HG02938 (cell line): ENCODE data around the gene GINS3.

Experiments used
- ATAC-seq: cut with Tn5 transposase; IDR thresholded peaks from one replicate; pipeline ENCODE4 v1.9.1; 2021; ENCODE audit warnings: mild to moderate bottlenecking, moderate library complexity; ENCODE audit not compliant: unreplicated experiment

The GINS3 gene

GRCh38 chr16:58392215-58393137, at the start of gene GINS3:
Gene GINS3, plus strand, starts transcription at chr16:58392471. Its CDS starts 131 bp downstream, at chr16:58392602.
- ATAC-seq: peak; percentile 95

DNA sequence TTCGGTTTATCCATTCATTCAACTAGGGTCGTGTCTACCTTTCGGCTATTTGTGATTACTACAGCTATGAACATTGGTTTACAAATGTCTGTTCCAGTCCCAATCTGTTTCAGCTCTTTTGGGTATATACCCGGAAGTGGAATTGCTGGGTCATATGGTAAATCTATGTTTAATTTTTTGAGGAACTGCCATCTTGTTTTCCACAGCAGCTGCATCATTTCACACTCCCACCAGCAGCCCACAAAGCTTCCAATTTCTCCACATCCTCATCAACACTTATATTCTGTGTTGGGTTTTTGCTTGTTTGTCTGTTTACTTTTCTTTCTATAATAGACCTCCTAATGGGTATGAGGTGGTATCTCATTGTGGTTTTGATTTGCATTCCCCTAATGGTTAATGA, 48.7 kb upstream of the GINS3 start:
- no peak for ATAC-seq

GRCh38 chr16:58345574-58346354, 46.5 kb upstream of the GINS3 start:
- ATAC-seq: no peak

DNA sequence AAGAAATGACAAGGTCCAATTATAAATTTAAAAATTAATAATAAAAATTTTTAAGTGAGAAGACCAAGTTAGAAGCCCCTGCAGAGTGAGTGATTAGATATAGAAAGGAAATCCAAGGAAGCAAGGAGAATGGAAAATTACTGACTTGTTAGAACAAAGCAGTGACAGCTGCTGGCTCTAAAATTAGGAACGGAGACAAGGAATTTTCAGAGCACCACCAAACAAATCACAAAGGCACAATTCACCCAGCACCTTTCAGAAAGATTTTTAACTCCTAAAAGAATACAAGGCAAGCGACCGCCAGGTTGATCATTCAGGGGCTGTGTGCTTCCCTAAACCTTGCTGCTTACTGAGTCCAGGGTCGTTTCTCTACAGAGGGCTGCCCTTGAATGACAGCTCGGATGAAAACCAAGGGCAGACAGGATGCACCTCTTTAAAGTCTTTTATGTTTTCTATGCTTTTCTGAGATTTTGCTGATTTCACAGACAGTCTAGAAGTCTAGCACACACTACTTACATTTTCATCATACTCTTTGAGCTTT, 45.4 kb upstream of the GINS3 start:
- ATAC-seq: no peak

DNA sequence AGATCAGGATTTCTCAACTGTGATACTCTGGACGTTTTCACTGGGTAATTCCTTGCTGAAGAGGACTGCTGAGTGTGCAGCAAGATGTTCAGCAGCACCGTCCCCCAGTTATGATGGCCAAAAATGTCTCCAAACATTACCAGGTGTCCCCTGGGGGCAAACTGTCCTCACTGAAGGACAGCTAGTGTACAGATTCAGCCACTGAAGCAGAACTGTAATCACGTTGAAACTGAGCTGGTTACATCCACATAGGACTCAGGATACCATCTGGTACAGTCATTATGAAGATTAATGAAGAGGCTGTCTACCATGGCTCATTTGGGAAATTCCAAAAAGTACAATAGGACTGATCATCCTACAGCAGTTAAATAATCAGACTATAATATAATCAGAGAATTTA, 43.3 kb upstream of the GINS3 start:
- ATAC-seq: no peak

DNA sequence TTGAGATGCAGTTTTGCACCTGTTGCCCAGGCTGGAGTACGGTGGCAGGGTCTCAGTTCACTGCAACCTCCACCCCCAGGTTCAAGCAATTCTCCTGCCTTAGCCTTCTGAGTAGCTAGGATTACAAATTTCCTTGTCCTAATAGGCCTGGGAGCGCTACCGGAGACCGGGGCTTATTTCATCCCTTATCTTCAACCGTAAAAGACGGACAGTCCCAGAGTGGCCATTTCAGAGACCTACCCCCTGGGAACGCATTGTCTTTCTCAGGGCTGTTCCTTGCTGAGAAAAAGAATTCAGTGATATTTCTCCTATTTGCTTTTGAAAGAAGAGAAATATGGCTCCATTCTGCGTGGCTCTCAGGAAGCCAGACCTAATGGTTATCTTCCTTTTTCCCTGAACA, 39.6 kb upstream of the GINS3 start:
- no peak for ATAC-seq

- ATAC-seq: no peak
Observed at GRCh38 chr16:58360041-58360634, 32.1 kb upstream of the GINS3 start.

- no peak for ATAC-seq
Observed at GRCh38 chr16:58361726-58362125, 30.5 kb upstream of the GINS3 start.

GRCh38 chr16:58363746-58364393, 28.4 kb upstream of the GINS3 start:
- ATAC-seq: no peak

GRCh38 chr16:58365623-58366022, 26.6 kb upstream of the GINS3 start:
- ATAC-seq: no peak

- ATAC-seq: no peak
Observed at GRCh38 chr16:58366247-58367031, 25.8 kb upstream of the GINS3 start.

- ATAC-seq: no peak
Observed at GRCh38 chr16:58367252-58367651, 25.0 kb upstream of the GINS3 start.

GRCh38 chr16:58371841-58372240, 20.4 kb upstream of the GINS3 start:
- no peak for ATAC-seq

DNA sequence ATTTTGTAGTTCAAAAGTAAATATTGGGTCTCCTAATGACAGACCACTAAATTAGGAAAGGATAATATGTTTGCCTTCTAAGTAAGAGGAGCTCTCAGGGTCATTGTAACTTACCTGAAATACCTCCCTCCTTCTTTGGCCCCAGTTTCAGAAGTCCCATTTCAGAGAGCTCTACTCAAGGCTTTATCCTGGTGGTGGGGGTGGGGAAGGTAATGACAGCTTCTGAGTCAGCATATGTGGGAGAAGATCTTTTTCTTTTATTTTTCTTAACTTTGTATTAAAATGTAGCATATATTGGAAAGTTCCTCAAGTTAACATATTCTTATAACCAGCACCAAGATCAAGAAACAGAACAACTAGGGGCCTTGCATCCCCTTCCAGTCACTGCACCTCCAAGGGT, 16.9 kb upstream of the GINS3 start:
- ATAC-seq: no peak

DNA sequence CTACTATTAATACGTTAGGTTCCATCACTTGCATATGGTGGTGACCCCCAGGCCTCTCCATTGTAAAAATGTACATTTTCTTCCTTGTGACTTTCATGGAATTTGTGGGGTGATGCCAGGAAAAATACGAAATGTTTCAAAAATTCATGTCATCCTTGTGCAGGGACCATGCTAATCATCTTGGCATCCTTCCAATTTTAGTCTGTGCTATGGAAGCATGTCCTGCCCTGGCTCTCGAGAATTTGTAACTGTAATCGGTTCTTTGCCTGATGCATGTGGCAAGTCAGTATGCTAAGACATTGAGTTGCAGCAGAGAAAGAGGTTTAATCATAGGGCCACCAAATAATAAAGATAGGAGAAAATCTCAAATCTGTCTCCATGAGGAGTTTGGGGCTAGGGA, 14.3 kb upstream of the GINS3 start:
- ATAC-seq: no peak

DNA sequence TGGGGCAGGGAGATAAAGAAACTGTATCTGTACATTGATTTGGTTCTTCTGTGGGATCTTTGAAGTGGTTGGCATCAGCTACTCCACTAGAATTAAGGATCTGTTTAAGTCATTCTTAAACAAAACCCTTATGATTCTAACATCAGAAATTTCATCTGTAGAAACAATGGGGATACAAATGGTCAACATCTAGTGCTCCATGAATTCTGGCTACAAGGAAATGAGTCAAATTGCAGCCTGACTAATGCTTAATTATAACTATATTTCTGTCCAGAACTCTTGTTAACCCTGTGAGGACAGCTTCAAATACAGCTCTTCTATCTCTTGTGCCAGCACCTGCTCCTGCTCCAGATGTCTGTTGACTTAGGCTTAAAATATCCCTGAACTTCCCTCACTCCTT, 13.9 kb upstream of the GINS3 start:
- ATAC-seq: no peak

GRCh38 chr16:58379736-58380135, 12.5 kb upstream of the GINS3 start:
- no peak for ATAC-seq

DNA sequence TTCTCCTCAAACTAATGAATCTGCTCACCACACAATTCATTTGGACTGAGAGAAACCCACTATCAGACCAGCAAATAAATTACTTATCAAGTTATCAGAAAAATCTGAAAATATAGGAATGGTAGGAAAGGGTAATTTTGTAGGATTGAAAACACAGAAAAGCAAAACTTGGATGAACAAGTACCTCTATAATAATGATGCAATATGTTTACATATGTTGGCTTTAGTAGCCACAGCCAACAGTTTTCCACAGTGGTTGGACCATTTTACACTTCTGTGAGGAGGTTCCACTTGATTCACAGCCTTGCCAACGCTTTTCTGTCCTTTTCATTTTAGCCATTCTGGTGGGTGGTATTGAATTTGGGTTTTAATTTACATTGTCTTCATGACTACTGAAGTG, 10.6 kb upstream of the GINS3 start:
- no peak for ATAC-seq

- no peak for ATAC-seq
Observed at GRCh38 chr16:58384437-58385055, 7.7 kb upstream of the GINS3 start.
